ENCODE results near the gene WASL. TPM values are rescaled to one million over a fixed set of nuclear protein-coding genes. Genes with fewer than 3 reads are reported as not detected.

WASL gene
- total and polyA plus RNA-seq, 10 of the 15 experiments (the other 5 are each of a cell fraction or from before 2014, with no cell fraction given), result 2.0 to 6.4 (median 3.5) TPM

- WGBS (ENCODE audit: insufficient coverage, insufficient replicate concordance, low lambda C conversion rate, missing lambda C conversion rate), result 100% methylated on average over 1 of the region's 1 CpG
Measured at GRCh38 chr7:123687727-123688126, 61.1 kb downstream of the WASL start.

GRCh38 chr7:123687161-123687560 lies 61.6 kb downstream of the WASL start:
- FAIRE-seq, result no peak
- no TSS peak for BruUV-seq (replicated peaks)

More at GRCh38 chr7:123687727-123688126, 61.1 kb downstream of the WASL start:
- no peaks in the 10 kb centered on the region for H4K20me1 ChIP-seq (ENCODE audit: control insufficient read depth, insufficient read depth)
- ATAC-seq, result no peak
- BruUV-seq (replicated peaks), result no TSS peak
- ChIA-PET RAD21 (ENCODE audit: unreplicated experiment) (no interaction called here), POLR2A (no interaction called here), CTCF (interaction anchor here (0.9 to 1.7 kb wide), 5 partner anchors 14 to 177 kb away, joined by 3 to 5 read pairs (median 3); no protein-coding TSS in a partner anchor), SMC1A (ENCODE audit: uncharacterized antibody, unreplicated experiment) (no interaction called here)
- H3K79me2 ChIP-seq (ENCODE audit: control insufficient read depth, insufficient read depth, low read length), result no peaks in the 10 kb centered on the region
- H2AFZ ChIP-seq (ENCODE audit: control insufficient read depth, low read depth, low read length), result no peak overlapping the region
- no peaks in the 10 kb centered on the region for H3K4me1 ChIP-seq (ENCODE audit: control insufficient read depth, insufficient read depth, low read length)
- H3K9me3 ChIP-seq (replicated peaks; ENCODE audit: control insufficient read depth, insufficient read depth, low read length), result no peaks in the 10 kb centered on the region
- no peaks in the 10 kb centered on the region for H3K27me3 ChIP-seq (replicated peaks in 1 of 2; ENCODE audit: control insufficient read depth in 2 of 2, insufficient read depth in 2 of 2, low read length in 1 of 2)
- no peak for FAIRE-seq
- DNase-seq (ENCODE audit: low read depth, low spot score), result no peak
- H3K9ac ChIP-seq (ENCODE audit: control insufficient read depth, insufficient read depth, low read length), result no peak overlapping the region
- H3K4me2 ChIP-seq (ENCODE audit: control insufficient read depth, insufficient read depth), result no peak overlapping the region
- TF ChIP-seq SIN3A (IDR thresholded peaks at IDR 0.05; ENCODE audit: low read depth, low read length), result no peak
- H3K36me3 ChIP-seq (ENCODE audit: control insufficient read depth in 2 of 2, insufficient read depth in 2 of 2, low read length in 1 of 2), result peaks cover 3 to 22% of the 10 kb centered on the region in 2 experiments; a peak in 3 of 4 replicates
- no peak overlapping the region for H3K27ac ChIP-seq (ENCODE audit: control insufficient read depth, insufficient read depth)
- H3K4me3 ChIP-seq, result no peak overlapping the region
- in situ Hi-C loops (cut with MboI) (loop anchor here (5.0 kb wide), 1 partner anchor 185 kb away; no protein-coding TSS in a partner anchor), intact Hi-C loops (cut with micrococcal nuclease; ENCODE audit: unreplicated experiment) (no loop called here)

More at GRCh38 chr7:123687161-123687560, 61.6 kb downstream of the WASL start:
- no peaks in the 10 kb centered on the region for H3K4me1 ChIP-seq (ENCODE audit: control insufficient read depth, insufficient read depth, low read length)
- ChIA-PET SMC1A (ENCODE audit: uncharacterized antibody, unreplicated experiment) (no interaction called here), POLR2A (no interaction called here), RAD21 (ENCODE audit: unreplicated experiment) (interaction anchor here (1.2 kb wide), 1 partner anchor 193 kb away, joined by 3 read pairs; no protein-coding TSS in a partner anchor), CTCF (interaction anchor here (1.1 to 1.7 kb wide), 2 partner anchors 111 to 178 kb away, joined by 5 read pairs; no protein-coding TSS in a partner anchor)
- DNase-seq (ENCODE audit: low read depth, low spot score) (no peak), ATAC-seq (no peak)
- TF ChIP-seq CHD2 (IDR thresholded peaks at IDR 0.05; ENCODE audit: borderline replicate concordance, low read depth, low read length) (no peak), RAD21 (IDR thresholded peaks at IDR 0.05; ENCODE audit: insufficient read depth, low read depth, low read length) (no peak)
- H2AFZ ChIP-seq (ENCODE audit: control insufficient read depth, low read depth, low read length), result no peak overlapping the region
- H3K36me3 ChIP-seq (ENCODE audit: control insufficient read depth in 2 of 2, insufficient read depth in 2 of 2, low read length in 1 of 2), result peaks cover 0 to 19% of the 10 kb centered on the region in 2 experiments; a peak in 1 of 4 replicates
- in situ Hi-C loops (cut with MboI) (loop anchor here (5.0 kb wide), 1 partner anchor 185 kb away; no protein-coding TSS in a partner anchor), intact Hi-C loops (cut with micrococcal nuclease; ENCODE audit: unreplicated experiment) (no loop called here)
- H3K4me3 ChIP-seq, result no peak overlapping the region
- H3K27ac ChIP-seq (ENCODE audit: control insufficient read depth, insufficient read depth), result no peak overlapping the region
- H3K79me2 ChIP-seq (ENCODE audit: control insufficient read depth, insufficient read depth, low read length), result no peaks in the 10 kb centered on the region
- H3K4me2 ChIP-seq (ENCODE audit: control insufficient read depth, insufficient read depth), result no peak overlapping the region
- no peaks in the 10 kb centered on the region for H3K9me3 ChIP-seq (replicated peaks; ENCODE audit: control insufficient read depth, insufficient read depth, low read length)
- WGBS (ENCODE audit: insufficient coverage, insufficient replicate concordance, low lambda C conversion rate, missing lambda C conversion rate), result 100% methylated on average over 2 of the region's 2 CpGs
- H3K27me3 ChIP-seq (replicated peaks in 1 of 2; ENCODE audit: control insufficient read depth in 2 of 2, insufficient read depth in 2 of 2, low read length in 1 of 2), result no peaks in the 10 kb centered on the region
- H3K9ac ChIP-seq (ENCODE audit: control insufficient read depth, insufficient read depth, low read length), result no peak overlapping the region
- H4K20me1 ChIP-seq (ENCODE audit: control insufficient read depth, insufficient read depth), result no peaks in the 10 kb centered on the region
